Measurements from ENCODE around the gene SYT14. TPM values are rescaled to one million over a fixed set of nuclear protein-coding genes. Genes with fewer than 3 reads are reported as not detected.
"Not testable (repeated sequence)": the region's sequence is repeated elsewhere in the genome, so short reads cannot be mapped to it uniquely, and the experiment has no call there.

SYT14 gene
- total and polyA plus RNA-seq, 2 of the 4 experiments (the other 2 are of a cell fraction): 0.14 to 1.3 TPM

DNA sequence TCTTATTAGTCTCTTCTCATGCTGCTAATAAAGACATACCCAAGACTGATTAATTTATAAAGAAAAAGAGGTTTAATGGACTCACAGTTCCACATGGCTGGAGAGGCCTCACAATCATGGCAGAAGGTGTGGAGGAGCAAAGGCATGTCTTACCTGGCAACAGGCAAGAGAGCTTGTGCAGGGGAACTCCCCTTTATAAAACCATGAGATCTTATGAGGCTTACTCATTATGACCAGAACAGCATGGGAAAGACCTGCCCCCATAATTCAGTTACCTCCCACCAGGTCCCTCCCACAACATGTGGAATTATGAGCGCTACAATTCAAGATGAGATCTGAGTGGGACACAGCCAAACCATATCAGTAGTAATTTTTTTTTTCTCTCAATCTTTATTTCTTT is 33.2 kb upstream of the SYT14 start:
- H3K79me1 ChIP-seq (ENCODE audit: low read depth in 1 of 2, low read length in 2 of 2); H4K20me1 ChIP-seq (ENCODE audit: insufficient read depth, low read length); POLR2A ChIA-PET (ENCODE audit: unreplicated experiment); H2AK5ac ChIP-seq (ENCODE audit: low read depth, low read length); H3K9me1 ChIP-seq (ENCODE audit: insufficient read depth, low read length); H4K5ac ChIP-seq (ENCODE audit: low read depth, low read length); H2AK9ac ChIP-seq (replicated peaks; ENCODE audit: low read depth, low read length, poor library complexity); H3K9me3 ChIP-seq (ENCODE audit: control insufficient read depth, insufficient read depth, low read length); CTCF ChIA-PET; H3K18ac ChIP-seq (ENCODE audit: low read depth, low read length); H2BK120ac ChIP-seq (ENCODE audit: low read depth, low read length); dilution Hi-C loops (cut with HindIII; ENCODE audit: low sequenced_read_pairs, unreplicated experiment); H3K4me3 ChIP-seq (ENCODE audit: insufficient read depth, low read depth, low read length); intact Hi-C loops (cut with micrococcal nuclease); in situ Hi-C loops (cut with MboI; ENCODE audit: low sequenced_read_pairs); H4K8ac ChIP-seq (ENCODE audit: low read depth in 2 of 2, low read length in 2 of 2); H2AFZ ChIP-seq (replicated peaks; ENCODE audit: low read length, poor library complexity); H2BK5ac ChIP-seq (ENCODE audit: low read depth, low read length, poor library complexity, severe bottlenecking); H2BK15ac ChIP-seq (ENCODE audit: low read depth, low read length); H3K27ac ChIP-seq (ENCODE audit: insufficient read depth, low read length); H3K4me1 ChIP-seq (ENCODE audit: control insufficient read depth, insufficient read depth, low read length); BruUV-seq (replicated peaks); H3K56ac ChIP-seq (ENCODE audit: extremely low read depth, insufficient read depth, low read length); DNase-seq; H4K91ac ChIP-seq (ENCODE audit: insufficient read depth, low read depth, low read length); H3K14ac ChIP-seq (replicated peaks; ENCODE audit: low read depth, low read length); H2BK20ac ChIP-seq (ENCODE audit: low read depth, low read length); ATAC-seq (ENCODE audit: low read depth); H3K9ac ChIP-seq (ENCODE audit: low read depth, low read length); H3K23ac ChIP-seq (ENCODE audit: low read depth, low read length); H3K36me3 ChIP-seq (ENCODE audit: control insufficient read depth, insufficient read depth, low read length); H3K27me3 ChIP-seq (ENCODE audit: control insufficient read depth, insufficient read depth, low read length); H3K4me2 ChIP-seq (ENCODE audit: low read depth, low read length); H3K4ac ChIP-seq (ENCODE audit: low read depth, low read length): not testable (repeated sequence)
- WGBS, 2 experiments (ENCODE audit: extremely low coverage in 2 of 2, insufficient read length in 1 of 2): no CpG with 5 or more reads among the region's 1 CpG
